Cerebellar cortex (tissue), 1 donor: Measurements from ENCODE around the gene KLF4.
"Not testable (repeated sequence)": the region's sequence is repeated elsewhere in the genome, so short reads cannot be mapped to it uniquely, and the experiment has no call there.

Experiments used
- DNase-seq: peaks from one replicate; pipeline ENCODE4 v3.0.0-alpha.2; 2015; ENCODE audit warnings: low spot score

The KLF4 gene

GRCh38 chr9:107489687-107490605 is at the start of gene KLF4:
KLF4 (minus strand) TSS chr9:107489769; CDS start chr9:107489172, 597 bp downstream.
- DNase-seq: peak; percentile 50

- DNase-seq: no peak
Measured at GRCh38 chr9:107536462-107536861, 46.9 kb upstream of the KLF4 start.

GRCh38 chr9:107534510-107535078 is 45.0 kb upstream of the KLF4 start:
- DNase-seq: no peak

GRCh38 chr9:107530679-107531078 is 41.1 kb upstream of the KLF4 start:
- DNase-seq: no peak

GRCh38 chr9:107528686-107529085 is 39.1 kb upstream of the KLF4 start:
- DNase-seq: no peak

- no peak for DNase-seq
Measured at GRCh38 chr9:107523539-107523938, 34.0 kb upstream of the KLF4 start.

GRCh38 chr9:107520186-107520585 is 30.6 kb upstream of the KLF4 start:
- DNase-seq: no peak

- no peak for DNase-seq
Measured at GRCh38 chr9:107518037-107518807, 28.7 kb upstream of the KLF4 start.

- DNase-seq: no peak
Measured at GRCh38 chr9:107513464-107514100, 24.0 kb upstream of the KLF4 start.

- DNase-seq: no peak
Measured at GRCh38 chr9:107504585-107505455, 15.3 kb upstream of the KLF4 start.

- DNase-seq: no peak
Measured at GRCh38 chr9:107502464-107502863, 12.9 kb upstream of the KLF4 start.

- DNase-seq: not testable (repeated sequence)
Measured at GRCh38 chr9:107500421-107501200, 11.0 kb upstream of the KLF4 start.

- DNase-seq: no peak
Measured at GRCh38 chr9:107496976-107497375, 7.4 kb upstream of the KLF4 start.

- no peak for DNase-seq
Measured at GRCh38 chr9:107492381-107492970, 2.9 kb upstream of the KLF4 start.

GRCh38 chr9:107491081-107492053 is 1.8 kb upstream of the KLF4 start:
- DNase-seq: no peak

- DNase-seq: not testable (repeated sequence)
Measured at GRCh38 chr9:107490606-107490970, 1.0 kb upstream of the KLF4 start.

GRCh38 chr9:107489144-107489673 is 360 bp downstream of the KLF4 start:
- DNase-seq: no peak

- no peak for DNase-seq
Measured at GRCh38 chr9:107488375-107489143, 1.0 kb downstream of the KLF4 start.
